Neural cell (in vitro differentiated cells): Measurements from ENCODE around the gene DCTN1. TPM values are rescaled to one million over a fixed set of nuclear protein-coding genes. Genes with fewer than 3 reads are reported as not detected.

Experiments used
- H2AFZ ChIP-seq: fragments of 200-600, 300-800 bp; sonication (generic), shearing (Covaris generic); 2 replicates; pipeline ENCODE4 v1.6.0; 2014; ENCODE audit warnings: low read depth, mild to moderate bottlenecking, antibody characterized with exemption, low read length, moderate library complexity
- H3F3A ChIP-seq: fragments of 200-600 bp; shearing (Covaris generic); 2 replicates; pipeline ENCODE4 v1.6.1; 2016; ENCODE audit warnings: mild to moderate bottlenecking, moderate library complexity, mixed read lengths, antibody characterized with exemption, low read length; ENCODE audit not compliant: insufficient read depth, poor library complexity, severe bottlenecking
- H3K27ac ChIP-seq: fragments of 200-600, 300-800 bp; sonication (generic), shearing (Covaris generic); 2 replicates; pipeline ENCODE4 v1.5.1; 2014; ENCODE audit warnings: mild to moderate bottlenecking, low read length, moderate library complexity
- H3K27me3 ChIP-seq: fragments of 300-800, 200-600 bp; sonication (generic), shearing (Covaris generic); 2 replicates; pipeline ENCODE4 v1.6.0; 2014; ENCODE audit warnings: mild to moderate bottlenecking, low read depth, low read length, moderate library complexity; ENCODE audit not compliant: insufficient read depth
- H3K36me3 ChIP-seq: fragments of 300-800, 200-600 bp; sonication (generic), shearing (Covaris generic); 2 replicates; pipeline ENCODE4 v1.5.1; 2014; ENCODE audit warnings: mild to moderate bottlenecking, antibody characterized with exemption, low read length, moderate library complexity; ENCODE audit not compliant: insufficient read depth
- H3K4me2 ChIP-seq: fragments of 300-800, 200-600 bp; sonication (generic), shearing (Covaris generic); 2 replicates; pipeline ENCODE4 v1.6.0; 2014; ENCODE audit warnings: mild to moderate bottlenecking, low read length
- H3K4me3 ChIP-seq: fragments of 300-800, 200-600 bp; sonication (generic), shearing (Covaris generic); 2 replicates; pipeline ENCODE4 v1.5.1; 2014; ENCODE audit warnings: mild to moderate bottlenecking, low read length, moderate library complexity
- H3K79me2 ChIP-seq: fragments of 200-600 bp; shearing (Covaris generic); replicated peaks from 2 replicates; pipeline ENCODE4 v1.6.0; 2014; ENCODE audit warnings: mild to moderate bottlenecking, low read length, moderate library complexity; ENCODE audit not compliant: insufficient read depth
- H3K9ac ChIP-seq: fragments of 300-800, 200-600 bp; sonication (generic), shearing (Covaris generic); 2 replicates; pipeline ENCODE4 v1.6.1; 2016; ENCODE audit warnings: mild to moderate bottlenecking, low read length, mixed read lengths
- H3K9me2 ChIP-seq: fragments of 200-600 bp; shearing (Covaris generic); 2 replicates; pipeline ENCODE4 v1.6.1; 2016; ENCODE audit warnings: mild to moderate bottlenecking, low read length, mixed read lengths; ENCODE audit not compliant: insufficient read depth
- H3K9me3 ChIP-seq: fragments of 200-600, 300-800 bp; sonication (generic), shearing (Covaris generic); 2 replicates; pipeline ENCODE4 v1.6.1; 2016; ENCODE audit warnings: mild to moderate bottlenecking, mixed run types, low read length, moderate library complexity, mixed read lengths
- H4K20me1 ChIP-seq: fragments of 200-600 bp; shearing (Covaris generic); 2 replicates; pipeline ENCODE4 v1.6.1; 2016; ENCODE audit warnings: mild to moderate bottlenecking, mixed run types; ENCODE audit not compliant: insufficient read depth
- EP300 ChIP-seq: fragments of 450-650 bp; conservative IDR thresholded peaks from 2 replicates; pipeline ENCODE4 v1.6.1; 2014; ENCODE audit warnings: antibody characterized with exemption, mild to moderate bottlenecking, moderate library complexity; ENCODE audit not compliant: poor library complexity, severe bottlenecking
- EZH2 ChIP-seq: fragments of 200-600, 300-800 bp; shearing (Covaris generic), sonication (generic); IDR thresholded peaks from 2 replicates; pipeline ENCODE4 v1.6.1; 2014; ENCODE audit warnings: antibody characterized with exemption, low read length, borderline replicate concordance, mild to moderate bottlenecking; ENCODE audit not compliant: insufficient read depth, poor library complexity, severe bottlenecking
- MXI1 ChIP-seq: fragments of 450-650 bp; conservative IDR thresholded peaks from 2 replicates; pipeline ENCODE4 v1.6.1; 2014; ENCODE audit warnings: antibody characterized with exemption, mild to moderate bottlenecking; ENCODE audit not compliant: poor library complexity, severe bottlenecking
- POLR2AphosphoS5 ChIP-seq: IDR thresholded peaks from 2 replicates; pipeline ENCODE4 v1.6.1; 2012
- RAD21 ChIP-seq: fragments of 450-650 bp; conservative IDR thresholded peaks from 2 replicates; pipeline ENCODE4 v1.6.1; 2014; ENCODE audit warnings: antibody characterized with exemption, mild to moderate bottlenecking, moderate library complexity
- SMC3 ChIP-seq: fragments of 450-650 bp; conservative IDR thresholded peaks from 2 replicates; pipeline ENCODE4 v1.6.1; 2014; ENCODE audit warnings: antibody characterized with exemption, mild to moderate bottlenecking, moderate library complexity; ENCODE audit not compliant: poor library complexity
- TAF1 ChIP-seq: IDR thresholded peaks from 2 replicates; pipeline ENCODE4 v1.6.1; 2012; ENCODE audit warnings: low read depth
- polyA plus RNA-seq: library from polyadenylated mRNA; depleted of rRNA; stranded (reverse); fragments of >200 nt; gene quantifications from 2 replicates; pipeline ENCODE4 v1.2.3, GENCODE V29; 2014
- TF ChIP-seq, protein P1 (sequence below): fragments of 450-650 bp; IDR thresholded peaks from 2 replicates; pipeline ENCODE4 v1.5.1; 2014; ENCODE audit warnings: antibody characterized with exemption, mild to moderate bottlenecking, moderate library complexity; ENCODE audit not compliant: poor library complexity, severe bottlenecking
- TF ChIP-seq, protein P2 (sequence below): IDR thresholded peaks from 2 replicates; pipeline ENCODE4 v1.6.1; 2012; ENCODE audit warnings: borderline replicate concordance

DCTN1 gene
- polyA plus RNA-seq, 1 donor from 2014 or later = 160 TPM

DNA sequence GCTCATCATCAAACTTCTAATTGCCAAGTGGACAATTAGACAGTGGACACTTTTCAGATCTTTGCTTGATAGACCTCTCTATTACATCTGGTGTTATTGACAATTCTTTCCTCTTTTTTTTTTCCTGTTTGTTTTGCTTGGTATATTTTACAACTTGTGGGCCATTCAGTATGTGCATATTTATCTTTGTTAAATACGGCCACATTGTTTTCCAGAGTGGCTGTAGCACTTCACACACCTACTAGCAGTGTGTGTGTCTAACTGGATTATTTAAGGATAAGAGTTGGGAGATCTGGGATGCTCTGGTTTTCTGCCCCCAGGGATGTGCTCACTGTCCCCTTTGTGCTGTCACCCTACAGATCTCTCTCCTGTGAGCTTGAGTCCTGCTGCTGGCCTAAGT is 32.8 kb downstream of the DCTN1 start:
- H3K9ac ChIP-seq = no peak overlapping the region
- H2AFZ ChIP-seq = no peak overlapping the region
- H3F3A ChIP-seq = no peaks in the 10 kb centered on the region
- no peaks in the 10 kb centered on the region for H3K9me3 ChIP-seq
- H3K27ac ChIP-seq = no peak overlapping the region
- no peaks in the 10 kb centered on the region for H3K27me3 ChIP-seq
- TF ChIP-seq POLR2AphosphoS5 = no peak
- TF ChIP-seq EP300 = no peak
- TF ChIP-seq, protein P1, sequence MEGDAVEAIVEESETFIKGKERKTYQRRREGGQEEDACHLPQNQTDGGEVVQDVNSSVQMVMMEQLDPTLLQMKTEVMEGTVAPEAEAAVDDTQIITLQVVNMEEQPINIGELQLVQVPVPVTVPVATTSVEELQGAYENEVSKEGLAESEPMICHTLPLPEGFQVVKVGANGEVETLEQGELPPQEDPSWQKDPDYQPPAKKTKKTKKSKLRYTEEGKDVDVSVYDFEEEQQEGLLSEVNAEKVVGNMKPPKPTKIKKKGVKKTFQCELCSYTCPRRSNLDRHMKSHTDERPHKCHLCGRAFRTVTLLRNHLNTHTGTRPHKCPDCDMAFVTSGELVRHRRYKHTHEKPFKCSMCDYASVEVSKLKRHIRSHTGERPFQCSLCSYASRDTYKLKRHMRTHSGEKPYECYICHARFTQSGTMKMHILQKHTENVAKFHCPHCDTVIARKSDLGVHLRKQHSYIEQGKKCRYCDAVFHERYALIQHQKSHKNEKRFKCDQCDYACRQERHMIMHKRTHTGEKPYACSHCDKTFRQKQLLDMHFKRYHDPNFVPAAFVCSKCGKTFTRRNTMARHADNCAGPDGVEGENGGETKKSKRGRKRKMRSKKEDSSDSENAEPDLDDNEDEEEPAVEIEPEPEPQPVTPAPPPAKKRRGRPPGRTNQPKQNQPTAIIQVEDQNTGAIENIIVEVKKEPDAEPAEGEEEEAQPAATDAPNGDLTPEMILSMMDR = no peak
- TF ChIP-seq TAF1 = no peak
- TF ChIP-seq MXI1 = no peak
- TF ChIP-seq EZH2 = no peak
- TF ChIP-seq, protein P2, sequence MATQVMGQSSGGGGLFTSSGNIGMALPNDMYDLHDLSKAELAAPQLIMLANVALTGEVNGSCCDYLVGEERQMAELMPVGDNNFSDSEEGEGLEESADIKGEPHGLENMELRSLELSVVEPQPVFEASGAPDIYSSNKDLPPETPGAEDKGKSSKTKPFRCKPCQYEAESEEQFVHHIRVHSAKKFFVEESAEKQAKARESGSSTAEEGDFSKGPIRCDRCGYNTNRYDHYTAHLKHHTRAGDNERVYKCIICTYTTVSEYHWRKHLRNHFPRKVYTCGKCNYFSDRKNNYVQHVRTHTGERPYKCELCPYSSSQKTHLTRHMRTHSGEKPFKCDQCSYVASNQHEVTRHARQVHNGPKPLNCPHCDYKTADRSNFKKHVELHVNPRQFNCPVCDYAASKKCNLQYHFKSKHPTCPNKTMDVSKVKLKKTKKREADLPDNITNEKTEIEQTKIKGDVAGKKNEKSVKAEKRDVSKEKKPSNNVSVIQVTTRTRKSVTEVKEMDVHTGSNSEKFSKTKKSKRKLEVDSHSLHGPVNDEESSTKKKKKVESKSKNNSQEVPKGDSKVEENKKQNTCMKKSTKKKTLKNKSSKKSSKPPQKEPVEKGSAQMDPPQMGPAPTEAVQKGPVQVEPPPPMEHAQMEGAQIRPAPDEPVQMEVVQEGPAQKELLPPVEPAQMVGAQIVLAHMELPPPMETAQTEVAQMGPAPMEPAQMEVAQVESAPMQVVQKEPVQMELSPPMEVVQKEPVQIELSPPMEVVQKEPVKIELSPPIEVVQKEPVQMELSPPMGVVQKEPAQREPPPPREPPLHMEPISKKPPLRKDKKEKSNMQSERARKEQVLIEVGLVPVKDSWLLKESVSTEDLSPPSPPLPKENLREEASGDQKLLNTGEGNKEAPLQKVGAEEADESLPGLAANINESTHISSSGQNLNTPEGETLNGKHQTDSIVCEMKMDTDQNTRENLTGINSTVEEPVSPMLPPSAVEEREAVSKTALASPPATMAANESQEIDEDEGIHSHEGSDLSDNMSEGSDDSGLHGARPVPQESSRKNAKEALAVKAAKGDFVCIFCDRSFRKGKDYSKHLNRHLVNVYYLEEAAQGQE = no peak
- TF ChIP-seq RAD21 = no peak
- TF ChIP-seq SMC3 = no peak
- no peaks in the 10 kb centered on the region for H3K9me2 ChIP-seq
- no peak overlapping the region for H3K4me3 ChIP-seq
- H3K79me2 ChIP-seq = no peaks in the 10 kb centered on the region
- no peaks in the 10 kb centered on the region for H4K20me1 ChIP-seq
- H3K36me3 ChIP-seq = no peaks in the 10 kb centered on the region
- H3K4me2 ChIP-seq = no peak overlapping the region

DNA sequence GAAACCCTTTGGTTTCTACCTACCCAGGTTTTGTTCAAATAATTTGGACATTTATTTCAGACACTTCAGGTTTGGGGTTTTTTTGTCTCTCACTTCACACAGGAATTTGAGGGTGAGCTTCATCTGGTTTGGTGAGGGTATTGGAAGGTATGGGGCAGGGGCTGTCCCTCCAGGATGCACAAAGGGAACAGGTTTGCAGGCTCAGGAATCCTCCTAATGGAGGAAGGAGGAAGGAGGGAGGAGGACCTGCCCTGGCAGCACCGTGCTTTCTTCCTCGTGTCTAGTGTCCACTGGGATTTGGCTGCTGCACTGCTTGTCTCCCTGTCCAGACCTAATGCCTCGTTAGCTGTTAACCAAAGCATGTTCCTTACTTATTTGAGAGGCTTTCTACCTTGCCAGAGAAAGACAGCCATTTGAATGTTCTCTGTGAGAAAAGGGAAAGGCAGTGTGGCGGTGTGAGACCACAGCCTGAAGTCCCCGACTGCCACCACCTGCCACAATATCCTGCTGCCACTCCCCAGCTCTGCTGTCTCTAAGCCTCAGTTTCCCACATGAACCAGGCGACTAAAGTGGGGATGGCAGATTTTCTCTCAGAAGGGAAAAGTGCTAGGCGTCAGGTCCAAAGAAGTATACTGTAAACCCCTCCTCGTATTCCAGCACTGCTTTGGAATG is 34.7 kb downstream of the DCTN1 start:
- H3K9me2 ChIP-seq = no peaks in the 10 kb centered on the region
- H3F3A ChIP-seq = no peaks in the 10 kb centered on the region
- no peak overlapping the region for H2AFZ ChIP-seq
- no peak for TF ChIP-seq EP300
- H3K4me3 ChIP-seq = no peak overlapping the region
- no peaks in the 10 kb centered on the region for H3K36me3 ChIP-seq
- H3K9ac ChIP-seq = no peak overlapping the region
- no peaks in the 10 kb centered on the region for H4K20me1 ChIP-seq
- no peaks in the 10 kb centered on the region for H3K27me3 ChIP-seq
- no peak overlapping the region for H3K4me2 ChIP-seq
- H3K9me3 ChIP-seq = no peaks in the 10 kb centered on the region
- H3K27ac ChIP-seq = no peak overlapping the region
- H3K79me2 ChIP-seq = no peaks in the 10 kb centered on the region
